ENCODE data around the gene PSMB9. TPM values are rescaled to one million over a fixed set of nuclear protein-coding genes. Genes with fewer than 3 reads are reported as not detected.
A peak's percentile ranks its signal among the peaks of the same experiment; 100 is the strongest.

Gene PSMB9
- total RNA-seq, 1 donor from 2014 or later: 20.1 TPM

DNA sequence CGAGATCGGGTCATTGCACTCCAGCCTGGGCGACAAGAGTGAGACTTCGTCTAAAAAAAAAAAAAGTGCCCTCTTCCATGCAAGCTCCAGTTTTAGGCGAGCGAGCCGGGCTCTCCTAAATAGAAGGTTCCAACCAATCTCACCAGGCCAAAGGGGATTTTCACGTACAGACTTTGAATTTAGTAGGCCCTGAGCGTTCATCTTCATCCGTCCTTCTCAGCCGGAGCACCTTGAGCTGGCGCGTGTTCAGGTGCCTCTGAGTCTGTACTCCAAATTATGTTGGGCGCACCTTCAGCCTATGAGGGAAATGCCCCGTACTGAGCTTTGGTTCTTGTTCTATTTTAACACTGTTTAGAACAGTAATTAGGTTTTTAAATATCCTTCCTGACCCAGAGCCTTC lies 14.6 kb upstream of the PSMB9 start:
- no peak for DNase-seq (ENCODE audit: low spot score)

- DNase-seq (ENCODE audit: low spot score): no peak
Observed at GRCh38 chr6:32840604-32841246, 13.3 kb upstream of the PSMB9 start.

- no peak for DNase-seq (ENCODE audit: low spot score)
Observed at GRCh38 chr6:32842021-32842650, 11.9 kb upstream of the PSMB9 start.

- no peak for DNase-seq (ENCODE audit: low spot score)
Observed at GRCh38 chr6:32842690-32843089, 11.3 kb upstream of the PSMB9 start.

DNA sequence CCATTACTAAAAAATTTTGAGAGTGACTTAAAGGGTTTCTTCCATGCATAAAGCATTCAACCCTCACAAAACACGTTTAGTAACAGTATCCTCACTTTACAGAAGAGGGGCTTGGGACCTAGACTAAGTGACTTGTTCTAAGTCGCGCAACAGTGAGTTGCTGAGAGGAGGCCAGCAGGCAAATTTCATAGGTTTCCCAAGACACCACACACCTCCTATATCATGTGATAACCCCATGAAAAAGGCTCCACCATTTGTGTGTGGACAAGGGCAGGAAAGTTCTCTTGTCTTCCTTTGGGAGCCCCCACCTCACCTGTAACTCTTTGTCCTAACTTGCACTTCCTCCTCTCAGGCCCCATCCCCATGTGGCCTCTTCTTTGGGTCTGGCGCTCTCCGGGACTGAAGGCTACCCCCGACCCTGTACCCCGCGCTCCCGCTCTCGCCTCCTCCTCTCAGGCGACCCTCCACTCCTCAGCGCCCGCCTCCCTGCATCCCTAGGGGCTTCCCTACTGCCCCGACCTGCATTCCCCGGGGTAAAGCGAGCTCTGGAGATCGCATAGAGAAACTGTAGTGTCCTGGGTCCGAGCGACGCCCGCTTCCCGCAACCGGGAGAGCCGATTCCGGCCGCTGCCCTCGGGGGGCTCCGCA lies 10.5 kb upstream of the PSMB9 start:
- no peak for DNase-seq (ENCODE audit: low spot score)

GRCh38 chr6:32843979-32844838 lies 9.8 kb upstream of the PSMB9 start, which contains the start of gene PSMB8:
TSS of gene PSMB8 (minus strand) at chr6:32844047. CDS start at chr6:32843996, 51 bp downstream.
- peak; percentile 98 for DNase-seq (ENCODE audit: low spot score)

GRCh38 chr6:32844839-32845383 lies 9.1 kb upstream of the PSMB9 start:
- DNase-seq (ENCODE audit: low spot score): no peak

DNA sequence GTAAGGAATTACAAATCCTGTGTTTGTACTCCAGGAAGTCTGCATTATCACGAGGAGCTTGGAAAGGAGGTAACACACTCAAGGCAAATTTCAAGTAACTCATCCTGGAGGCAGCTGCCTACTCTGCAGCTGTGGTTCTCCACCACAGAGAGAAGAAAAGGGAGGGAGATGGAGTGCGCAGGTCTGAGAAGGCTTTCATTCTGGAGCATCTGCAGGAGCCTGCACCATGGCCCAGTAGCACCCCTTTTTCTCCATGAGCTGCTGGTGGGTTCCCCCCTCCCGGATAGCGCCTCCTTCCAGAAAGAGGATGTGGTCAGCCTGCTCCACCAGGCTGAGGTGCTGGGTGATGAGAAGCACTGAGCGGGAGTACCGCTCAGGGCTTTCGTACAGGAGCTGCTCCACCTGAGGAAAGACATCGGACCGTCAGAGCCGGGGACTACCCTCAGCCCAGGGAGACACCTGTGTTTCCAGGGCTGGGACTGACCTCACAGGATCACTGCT lies 8.6 kb upstream of the PSMB9 start:
- no peak for DNase-seq (ENCODE audit: low spot score)

GRCh38 chr6:32847004-32847403 lies 7.0 kb upstream of the PSMB9 start:
- no peak for DNase-seq (ENCODE audit: low spot score)

- DNase-seq (ENCODE audit: low spot score): no peak
Observed at GRCh38 chr6:32847795-32848194, 6.2 kb upstream of the PSMB9 start.

DNA sequence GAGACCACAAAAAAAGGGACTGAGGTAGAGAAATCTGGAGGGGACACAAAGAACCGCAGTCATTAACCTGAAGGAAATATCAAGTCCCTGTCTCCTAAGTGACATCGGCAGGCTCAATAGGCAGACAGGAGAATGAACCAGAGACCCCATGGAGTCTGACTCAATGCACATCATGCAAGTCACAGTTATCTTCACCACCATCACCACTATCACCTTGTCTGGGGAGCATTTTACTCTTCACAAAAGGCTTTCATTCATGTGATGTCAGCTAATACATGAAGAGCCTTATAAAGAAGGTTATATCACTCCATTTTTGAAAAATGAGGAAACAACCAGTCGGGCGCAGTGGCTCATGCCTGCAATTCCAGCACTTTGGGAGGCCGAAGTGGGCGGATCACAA lies 4.9 kb upstream of the PSMB9 start:
- DNase-seq (ENCODE audit: low spot score): no peak

DNA sequence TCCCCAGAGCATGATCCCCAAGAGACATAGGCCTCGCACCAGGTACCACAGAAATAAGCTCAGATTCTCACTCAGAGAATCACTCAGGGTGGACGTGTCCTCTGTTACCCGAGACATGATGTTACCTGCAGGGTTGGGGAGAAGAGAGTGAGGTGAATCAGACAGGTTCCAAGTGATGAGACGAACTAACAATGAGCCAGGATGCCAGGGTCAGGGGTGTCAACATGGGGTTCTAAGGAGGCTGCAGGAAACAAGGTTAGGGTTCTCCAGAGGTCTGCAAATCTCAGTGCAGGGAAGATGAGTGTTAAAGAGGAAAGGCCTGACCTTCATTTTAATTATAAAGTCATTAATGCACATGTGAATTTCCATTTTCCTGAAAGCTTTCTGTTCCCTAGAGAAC lies 3.0 kb upstream of the PSMB9 start:
- DNase-seq (ENCODE audit: low spot score): no peak

- DNase-seq (ENCODE audit: low spot score): no peak
Observed at GRCh38 chr6:32852018-32852843, 1.8 kb upstream of the PSMB9 start.

DNA sequence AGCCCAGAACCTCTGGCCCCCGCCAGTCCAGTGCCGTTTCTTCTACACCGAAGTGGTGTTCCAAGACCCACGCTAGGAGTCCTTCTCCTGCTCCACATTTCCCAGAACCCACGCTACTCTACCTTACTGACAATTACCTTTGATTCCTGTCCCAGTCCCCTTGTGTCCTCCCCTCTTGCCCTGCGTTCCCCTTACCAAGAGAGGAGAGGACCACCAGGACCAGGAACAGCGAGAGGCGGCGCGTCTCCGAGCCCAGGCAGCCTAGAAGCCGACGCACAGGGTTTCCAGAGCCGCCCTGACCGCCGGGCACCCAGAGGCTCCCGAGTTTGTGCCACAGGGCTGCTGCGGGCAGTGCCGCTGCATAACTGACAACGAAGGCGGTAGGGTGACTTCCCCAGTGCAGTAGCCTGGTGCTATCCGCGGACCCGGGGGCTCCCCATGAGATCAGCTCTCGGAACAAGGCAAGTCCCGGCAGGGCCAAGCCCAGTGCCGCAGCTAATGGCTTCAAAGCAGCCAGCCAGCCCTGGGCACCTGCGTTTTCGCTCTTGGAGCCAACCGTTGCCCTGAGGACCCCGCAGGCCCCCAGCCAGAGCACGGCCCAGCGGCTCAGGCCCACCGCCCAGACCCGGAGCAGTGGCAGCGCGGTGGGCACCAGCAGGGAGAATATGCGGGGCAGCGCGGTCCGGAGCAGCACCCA lies 1.0 kb upstream of the PSMB9 start:
- DNase-seq (ENCODE audit: low spot score): peak; percentile 65

GRCh38 chr6:32854376-32855178 lies 585 bp downstream of the PSMB9 start:
- DNase-seq (ENCODE audit: low spot score): no peak

GRCh38 chr6:32855467-32856174 lies 1.6 kb downstream of the PSMB9 start:
- no peak for DNase-seq (ENCODE audit: low spot score)

GRCh38 chr6:32857156-32857891 lies 3.3 kb downstream of the PSMB9 start:
- DNase-seq (ENCODE audit: low spot score): no peak

DNA sequence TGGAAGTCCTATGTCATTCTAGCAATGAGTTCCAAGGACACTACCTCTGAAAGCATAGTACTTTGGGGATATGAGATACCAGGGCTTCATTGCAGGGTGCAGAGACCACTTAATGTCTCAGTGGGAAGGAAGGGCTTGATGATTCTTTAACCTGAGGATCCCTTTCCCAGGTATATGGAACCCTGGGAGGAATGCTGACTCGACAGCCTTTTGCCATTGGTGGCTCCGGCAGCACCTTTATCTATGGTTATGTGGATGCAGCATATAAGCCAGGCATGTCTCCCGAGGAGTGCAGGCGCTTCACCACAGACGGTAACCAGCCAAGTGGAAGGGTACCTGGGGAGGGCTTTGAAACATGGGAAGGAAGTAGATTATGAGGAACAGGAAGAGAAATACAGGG lies 4.2 kb downstream of the PSMB9 start:
- no peak for DNase-seq (ENCODE audit: low spot score)
